NOMO-1 treated with dmso at 0.1 percent for 144 hours (cell line): ENCODE measurements around the gene PPP1R9B.

ENCODE experiments used
- DNase-seq: peaks from one replicate; lab custom pipeline; 2025; ENCODE audit not compliant: unreplicated experiment; lab: John Stamatoyannopoulos, UW

PPP1R9B gene

DNA sequence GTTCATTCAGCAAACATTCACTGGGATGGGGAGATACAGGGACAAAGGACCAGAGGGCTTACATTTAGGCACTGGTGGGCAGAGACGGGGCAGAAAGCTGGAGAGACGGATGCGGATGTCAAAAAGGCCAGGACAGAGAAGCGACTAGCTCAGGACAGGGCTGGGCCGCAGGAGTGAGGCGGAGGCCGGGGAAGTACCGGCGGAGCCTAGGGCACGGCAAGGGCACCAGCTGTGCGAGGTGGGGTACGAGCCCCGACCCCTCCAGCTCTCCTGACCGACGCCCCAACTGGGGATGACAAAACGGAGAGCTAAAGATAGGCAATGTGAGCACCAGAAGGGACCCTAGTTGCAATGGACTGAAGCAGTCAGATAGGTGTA lies 11.4 kb upstream of the PPP1R9B start:
- DNase-seq, result no peak

DNA sequence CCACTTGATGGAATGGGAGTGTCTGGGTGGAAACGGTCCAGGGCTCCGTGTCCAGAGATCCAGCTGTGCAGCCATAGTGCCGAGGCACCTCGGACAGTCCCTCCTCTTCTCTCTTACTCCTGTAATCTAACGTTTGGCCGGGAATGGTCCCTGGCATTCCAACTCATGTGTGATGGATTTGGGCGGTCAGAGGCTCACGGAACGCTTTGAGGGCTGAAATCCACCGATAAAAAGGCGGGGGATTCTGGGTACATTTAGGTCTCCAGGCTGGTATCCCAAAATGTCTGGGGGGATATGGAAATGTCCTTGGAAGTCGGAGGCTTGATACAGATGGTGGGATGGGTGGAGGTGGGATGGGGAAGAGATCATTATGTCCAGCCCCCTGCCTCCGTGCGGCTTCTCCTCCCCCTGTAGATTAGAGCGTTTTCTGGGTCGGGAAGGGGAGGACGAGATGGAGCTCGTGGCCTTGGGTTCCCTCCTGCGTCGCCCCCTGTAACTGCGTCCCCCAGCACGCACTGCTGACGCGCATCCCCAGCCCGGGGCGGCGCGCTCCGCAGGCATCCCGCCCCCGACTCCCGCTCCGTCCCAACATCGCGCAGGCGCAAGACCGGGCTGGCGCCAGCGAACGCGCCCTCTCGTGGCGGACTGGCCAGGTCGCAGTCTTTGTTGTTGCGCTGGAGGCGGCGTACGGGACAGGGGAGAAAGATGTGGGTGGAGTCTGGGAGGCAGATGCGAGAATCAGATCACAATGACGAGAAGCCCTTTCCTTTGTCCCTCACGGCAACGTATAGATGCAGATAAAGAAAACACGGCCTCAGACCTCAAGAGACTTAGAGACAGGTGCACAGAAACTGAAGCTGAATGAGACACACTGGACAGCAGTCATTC lies 10.8 kb upstream of the PPP1R9B start:
- DNase-seq, result peak; percentile 86

DNA sequence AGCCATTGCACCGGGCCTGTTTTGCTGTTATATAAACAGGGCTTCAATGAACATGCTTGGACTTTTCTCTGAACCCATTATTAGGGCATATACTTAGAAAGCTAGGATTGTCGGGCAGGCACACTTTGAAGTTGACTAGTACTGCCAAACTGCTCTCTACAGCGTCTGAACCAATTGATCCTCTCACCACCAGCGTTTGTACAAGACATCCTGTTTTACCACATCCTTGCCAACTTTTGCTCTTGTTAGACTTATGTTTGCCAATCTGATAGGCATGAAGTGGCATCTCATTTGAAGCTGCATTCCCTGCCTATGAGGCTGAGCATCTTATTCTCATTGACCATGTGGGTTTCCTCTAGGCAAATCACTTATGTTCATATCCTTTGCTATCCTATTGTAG lies 7.4 kb upstream of the PPP1R9B start:
- DNase-seq, result no peak

DNA sequence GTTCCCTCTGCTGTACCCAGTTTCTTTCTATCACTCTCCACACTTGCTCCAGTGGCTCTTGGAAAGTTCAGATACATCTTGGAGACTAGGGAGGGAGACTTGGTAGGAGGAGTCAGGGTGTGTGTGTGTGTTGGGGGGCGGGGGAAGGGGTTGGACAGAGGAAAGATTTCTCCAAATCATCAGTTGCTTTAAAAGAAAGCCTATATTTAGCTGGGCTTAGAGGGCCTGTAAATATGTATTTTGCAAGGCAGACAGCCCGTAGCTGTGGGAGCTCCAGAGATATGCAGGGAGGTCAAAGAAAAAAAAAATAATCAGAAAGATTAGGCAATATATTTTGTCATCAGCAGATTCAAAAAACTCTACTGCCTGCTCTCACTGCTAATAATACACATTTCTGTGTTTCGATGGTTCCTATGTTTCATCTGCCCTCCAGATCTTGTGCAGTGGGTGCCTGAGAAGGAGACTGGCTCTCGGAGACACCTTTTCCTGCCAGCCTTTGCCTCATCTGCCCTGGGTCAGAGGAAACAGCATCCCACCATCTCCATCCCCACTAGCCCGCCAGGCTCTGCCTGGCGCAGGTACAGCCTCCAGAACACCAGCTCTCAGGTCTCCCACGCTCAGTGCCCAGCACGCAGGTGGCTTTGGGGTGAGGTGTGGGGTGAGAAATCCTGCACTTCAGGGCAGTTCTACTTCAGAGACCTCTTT lies 4.8 kb upstream of the PPP1R9B start:
- no peak for DNase-seq

DNA sequence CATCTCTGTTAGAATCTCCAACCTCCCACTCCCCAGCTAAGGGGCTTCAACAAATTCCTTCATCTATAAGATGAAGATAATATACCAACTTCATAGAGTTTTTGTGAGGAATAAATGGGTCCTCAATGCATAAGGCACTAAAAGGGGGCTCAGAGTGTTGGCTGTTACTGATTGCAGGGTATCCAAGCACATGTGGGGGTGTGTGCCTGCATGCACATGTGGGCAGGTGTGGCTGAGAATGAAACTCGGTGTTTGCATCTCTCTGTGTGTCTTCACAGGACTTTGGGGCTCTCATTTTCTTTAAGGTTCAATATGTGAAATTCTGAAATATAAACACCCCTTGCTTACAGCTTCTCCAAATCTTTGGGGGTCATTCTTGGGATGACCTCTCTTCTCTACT lies 4.1 kb upstream of the PPP1R9B start:
- DNase-seq, result no peak

DNA sequence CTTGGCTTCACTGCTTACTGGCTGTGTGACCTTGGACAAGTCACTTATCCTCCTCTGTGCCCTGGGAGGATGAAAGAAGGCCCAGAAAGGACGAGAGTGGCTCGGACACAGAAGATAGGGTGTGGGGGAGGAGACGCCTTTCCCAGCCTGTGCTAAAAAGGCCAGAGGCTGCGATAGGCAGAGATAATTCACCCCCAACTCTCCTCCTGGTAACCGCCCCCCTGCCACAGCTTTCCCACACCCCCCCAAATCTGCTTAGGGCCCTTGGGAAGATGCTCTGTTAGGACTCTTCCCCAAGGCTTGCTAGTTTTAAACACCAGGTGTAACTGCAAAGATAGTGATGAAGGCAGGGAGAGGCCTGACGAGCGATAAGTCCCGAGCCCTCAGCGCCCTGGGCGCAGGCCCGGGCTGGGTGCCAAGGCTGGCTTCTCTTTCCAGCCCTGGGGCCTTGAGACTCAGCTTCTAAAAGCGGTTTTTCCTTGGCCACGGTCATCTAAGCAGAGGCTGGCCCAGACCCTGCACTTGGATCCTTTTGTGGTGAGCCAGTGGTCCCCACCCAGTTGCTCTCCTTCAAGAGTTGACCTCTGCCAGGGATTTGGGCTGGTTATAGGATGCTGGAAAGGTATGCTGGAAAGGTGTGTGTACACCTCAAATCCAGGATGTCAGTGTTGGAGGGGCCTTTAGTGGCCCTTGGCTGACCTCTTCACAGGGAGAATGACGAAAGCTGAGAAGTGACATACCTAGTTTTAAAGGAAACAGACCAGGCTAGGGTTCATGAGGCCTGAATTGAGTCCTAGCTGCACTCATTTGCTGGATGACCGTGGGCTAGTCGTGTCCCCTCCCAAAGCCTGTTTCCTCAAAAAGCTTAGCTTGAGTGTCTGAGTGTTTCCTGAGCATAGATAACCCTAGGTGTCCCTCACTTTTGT lies 3.4 kb upstream of the PPP1R9B start:
- no peak for DNase-seq

DNA sequence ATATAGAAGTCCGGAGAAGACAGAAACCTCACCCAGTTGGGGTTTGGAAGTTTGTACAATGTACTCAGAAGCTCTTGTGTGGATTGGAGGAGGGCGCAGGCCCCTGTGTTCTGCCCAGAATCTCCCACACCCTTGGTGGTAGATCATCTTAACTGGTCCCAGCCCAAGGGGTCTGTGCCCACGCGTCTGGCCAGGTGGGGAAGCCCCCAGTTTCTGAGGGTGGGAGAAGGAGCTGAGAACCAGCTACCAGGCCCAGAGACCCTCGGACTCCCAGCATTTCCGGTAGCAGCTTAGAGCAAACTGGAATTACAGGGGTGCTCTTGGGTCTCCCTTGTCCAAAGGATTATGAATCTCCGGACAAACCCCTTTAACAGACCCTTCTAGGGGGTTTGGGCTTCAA lies 2.3 kb upstream of the PPP1R9B start:
- no peak for DNase-seq

DNA sequence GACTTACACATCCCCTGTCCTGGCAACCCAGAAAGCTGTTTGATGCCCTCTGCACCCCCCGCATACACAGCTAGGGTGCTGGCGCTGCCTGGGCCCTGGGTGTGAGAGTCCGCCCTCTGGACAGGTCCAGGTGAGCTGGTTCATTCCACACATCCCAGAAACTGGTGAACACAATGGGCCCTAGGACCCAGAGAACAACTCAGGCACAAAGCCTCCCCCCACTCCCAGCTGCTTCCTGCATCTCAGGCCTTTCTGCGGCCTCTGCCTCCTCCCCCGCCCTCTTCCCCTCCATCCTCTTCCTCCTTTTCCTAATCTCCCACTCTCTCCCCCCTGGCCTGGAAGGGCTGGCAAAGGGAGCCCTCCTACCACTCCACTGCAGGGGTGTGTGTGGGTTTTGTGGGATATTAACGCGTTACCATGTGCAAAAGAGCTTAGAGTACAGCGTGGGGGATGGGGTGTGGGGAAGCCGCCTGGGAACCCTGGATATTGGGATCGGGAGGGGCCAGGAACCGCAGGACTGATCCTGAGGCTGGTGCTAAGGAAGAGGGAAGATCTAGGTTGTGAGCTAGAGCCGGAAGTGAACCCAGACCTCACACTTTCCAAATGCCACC lies 1.6 kb upstream of the PPP1R9B start:
- peak; percentile 74 for DNase-seq

DNA sequence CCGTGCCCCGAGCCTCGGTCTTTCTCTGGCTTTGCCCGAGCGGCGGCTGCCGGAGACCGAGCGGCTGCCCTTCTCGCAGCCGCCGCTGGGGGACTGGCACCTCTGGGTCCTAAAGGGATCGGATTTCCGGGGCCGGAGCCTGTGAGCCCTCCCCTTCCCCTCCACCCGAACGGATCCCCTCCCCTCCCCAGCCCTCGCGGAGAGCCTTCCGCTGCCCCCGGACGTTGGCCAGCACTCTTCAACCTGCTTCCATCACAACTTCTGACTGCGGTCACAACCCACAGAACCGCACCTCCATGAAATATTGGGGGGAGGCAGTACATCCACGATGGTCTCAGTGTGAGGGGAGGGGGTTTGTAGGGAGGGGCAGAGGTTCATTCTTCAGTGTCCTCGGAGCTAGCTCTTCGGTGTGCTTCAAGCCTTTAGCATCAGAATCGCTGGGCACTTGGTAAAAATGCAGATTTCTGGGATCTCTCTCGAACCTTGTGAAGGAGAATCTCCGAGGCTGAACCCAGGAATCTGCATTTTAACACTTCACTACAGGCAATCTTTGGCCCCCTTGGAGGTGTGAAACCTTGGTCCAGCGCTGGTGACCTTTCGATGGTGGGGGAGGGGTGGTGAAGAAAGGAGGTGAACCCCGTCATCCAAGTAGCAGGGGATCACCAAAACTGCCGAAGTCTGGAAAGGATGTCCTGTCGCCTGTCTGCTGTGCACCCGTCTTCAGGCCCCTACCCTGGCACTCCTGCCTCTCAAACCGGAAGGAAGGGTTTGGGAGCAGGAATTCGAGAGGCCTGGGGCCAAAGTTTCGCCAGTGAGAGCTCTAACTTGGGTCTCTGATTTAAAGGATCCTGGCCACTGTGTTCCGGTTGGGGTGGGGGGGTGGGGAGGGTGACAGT lies 812 bp upstream of the PPP1R9B start:
- peak; percentile 93 for DNase-seq

DNA sequence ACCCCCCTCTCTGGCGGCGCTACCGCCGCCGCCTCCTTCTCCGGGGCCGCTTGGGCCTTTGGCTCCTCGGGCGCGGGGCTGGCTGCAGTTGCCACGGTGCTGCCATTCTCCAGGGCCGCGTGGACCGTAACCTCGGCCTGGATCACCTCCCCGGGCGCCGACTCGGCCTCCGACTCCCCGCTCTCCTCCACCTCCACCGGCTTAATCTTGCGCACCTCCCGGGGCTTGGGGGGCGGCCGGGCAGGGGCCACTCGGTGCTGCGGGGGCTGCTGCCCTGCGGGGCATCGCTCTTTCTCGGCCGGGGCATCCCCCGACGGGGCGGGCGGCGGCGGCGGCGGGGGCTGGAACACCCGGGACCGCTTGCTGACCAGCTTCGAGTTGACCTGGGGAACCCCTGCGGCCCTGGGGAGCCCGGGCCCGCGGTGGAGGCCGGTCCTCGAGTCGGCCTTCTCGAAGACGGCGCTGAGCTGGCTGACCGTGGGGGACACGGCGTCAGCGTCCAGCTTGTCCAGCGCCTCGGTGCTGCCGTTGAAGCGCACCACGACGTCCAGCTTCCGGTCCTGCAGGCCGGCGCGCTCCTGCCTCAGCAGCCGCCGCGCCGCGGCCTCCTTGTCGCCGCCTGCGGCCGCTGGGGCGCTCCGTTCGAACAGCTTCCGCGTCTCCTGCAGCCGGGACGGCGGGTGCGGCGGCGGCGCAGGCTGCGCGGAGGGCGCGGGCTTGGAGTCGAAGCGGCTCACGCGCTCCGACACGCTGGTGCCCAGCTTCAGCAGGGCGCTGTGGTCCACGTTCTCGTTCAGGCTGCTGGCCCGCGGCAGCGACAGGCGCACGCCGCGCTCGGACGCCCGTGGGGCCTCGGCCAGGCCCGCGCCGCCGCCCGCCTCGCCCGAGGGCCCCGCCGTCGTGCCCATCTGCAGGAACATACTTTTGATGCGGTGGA lies 792 bp downstream of the PPP1R9B start:
- no peak for DNase-seq

DNA sequence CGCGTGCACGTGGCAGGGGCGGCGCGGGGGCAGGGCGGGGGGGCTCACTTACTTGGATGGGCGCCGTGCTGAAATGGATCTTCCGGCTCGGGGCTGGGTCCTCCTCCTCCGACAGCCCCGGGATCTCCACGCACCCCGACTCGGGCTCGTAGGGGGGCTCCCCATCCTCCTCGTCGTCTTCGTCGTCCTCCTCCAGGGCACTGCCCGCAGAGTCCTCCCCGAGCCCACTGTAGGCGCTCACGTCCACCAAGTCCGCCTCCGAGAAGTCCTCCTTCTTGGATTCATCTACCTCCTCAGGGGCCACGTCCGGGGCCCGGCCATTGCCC lies 1.4 kb downstream of the PPP1R9B start:
- DNase-seq, result no peak

DNA sequence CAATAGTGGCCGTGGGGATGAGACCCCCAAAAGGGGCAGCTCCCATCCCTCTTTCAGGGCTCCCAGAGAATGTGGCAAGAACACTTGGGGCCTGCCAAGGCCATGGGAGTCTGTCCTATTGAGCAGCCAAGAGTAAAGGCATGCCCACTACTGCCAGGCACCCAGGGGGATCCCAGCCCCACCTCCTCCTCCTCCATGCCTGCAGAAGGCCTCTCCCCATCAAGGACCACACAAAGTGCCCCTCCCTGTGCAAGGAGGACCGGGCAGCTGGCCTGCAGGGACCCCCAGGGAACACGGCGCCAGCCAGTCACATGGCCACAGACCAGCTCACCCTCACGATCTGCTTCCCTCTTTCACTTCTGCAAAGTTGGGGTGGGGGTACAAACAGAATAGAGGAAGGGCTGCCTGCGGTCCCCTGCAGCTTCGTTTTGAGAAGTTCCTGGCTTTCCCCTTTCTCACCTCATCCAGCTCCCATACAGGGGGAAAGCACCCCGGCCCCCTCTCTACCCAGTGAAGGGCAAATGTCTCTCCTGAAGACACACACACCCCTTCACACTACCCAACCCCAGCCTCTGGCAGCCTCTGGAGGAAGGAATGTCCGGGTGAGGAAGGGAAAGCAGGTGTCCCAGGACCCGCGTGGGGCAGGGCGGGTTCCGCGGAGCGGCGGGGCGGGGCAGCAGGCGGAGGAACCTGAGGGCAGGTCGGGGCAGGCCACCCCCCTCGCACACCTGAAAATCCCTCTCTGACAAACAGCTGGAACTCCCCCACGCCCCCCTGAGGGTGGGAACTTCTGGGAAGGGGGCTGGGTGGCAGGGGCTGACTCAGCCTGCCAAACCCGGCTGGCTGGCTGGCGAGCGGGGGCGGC lies 2.0 kb downstream of the PPP1R9B start:
- peak; percentile 97 for DNase-seq

DNA sequence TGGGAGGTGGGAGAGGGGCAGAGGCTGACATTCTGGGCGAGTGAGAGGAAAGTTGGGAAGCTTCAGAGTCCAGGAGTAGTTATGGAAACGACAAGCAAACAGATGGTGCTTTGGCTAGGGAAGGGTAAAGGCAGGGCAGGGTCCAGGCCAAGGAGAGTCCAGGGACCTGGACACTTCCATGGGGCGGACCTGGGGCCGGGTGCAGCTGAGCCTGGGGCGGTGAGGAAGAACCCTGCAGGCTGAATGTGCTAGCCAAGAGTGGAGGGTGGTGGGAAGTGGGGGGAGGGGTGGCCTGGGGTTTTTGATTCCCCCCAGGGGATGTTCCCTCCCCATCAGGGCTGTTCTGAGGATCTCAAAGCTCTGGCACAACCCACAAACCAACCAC lies 2.6 kb downstream of the PPP1R9B start:
- no peak for DNase-seq

DNA sequence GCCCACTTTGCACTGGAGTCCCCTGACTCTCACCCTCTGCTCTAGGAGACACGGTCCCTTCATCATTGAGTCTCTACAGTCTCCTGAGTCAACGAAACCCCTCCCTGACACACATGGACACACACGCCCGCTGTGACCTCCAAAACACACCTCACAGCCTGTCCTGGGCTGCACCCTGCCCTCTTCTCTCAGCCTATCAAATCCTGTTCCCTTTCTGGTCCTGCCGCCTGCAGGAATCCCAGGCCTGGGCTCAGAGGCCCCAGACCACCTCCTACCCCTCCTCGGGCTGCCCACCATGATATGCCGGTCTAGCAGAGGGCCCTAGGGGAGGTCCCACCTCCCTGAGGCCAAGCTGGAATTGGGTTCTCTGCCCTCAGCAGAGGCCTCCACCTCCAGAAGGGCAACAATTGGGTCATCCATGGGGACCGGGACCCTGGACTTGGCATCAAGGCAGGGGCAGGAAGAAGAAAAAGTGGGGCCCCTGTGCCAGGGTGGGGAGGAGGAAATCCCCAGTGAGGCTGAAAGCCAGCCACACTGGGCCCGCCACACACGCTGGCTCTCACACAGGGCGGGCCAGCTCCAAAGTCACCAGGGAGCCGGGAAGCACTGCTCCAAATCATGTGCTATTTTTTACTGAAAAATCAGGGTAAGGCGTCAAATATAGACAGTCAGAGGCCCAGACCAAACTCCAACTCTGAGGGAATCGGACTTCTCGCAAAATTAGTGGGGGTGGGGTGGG lies 3.4 kb downstream of the PPP1R9B start:
- DNase-seq, result no peak

DNA sequence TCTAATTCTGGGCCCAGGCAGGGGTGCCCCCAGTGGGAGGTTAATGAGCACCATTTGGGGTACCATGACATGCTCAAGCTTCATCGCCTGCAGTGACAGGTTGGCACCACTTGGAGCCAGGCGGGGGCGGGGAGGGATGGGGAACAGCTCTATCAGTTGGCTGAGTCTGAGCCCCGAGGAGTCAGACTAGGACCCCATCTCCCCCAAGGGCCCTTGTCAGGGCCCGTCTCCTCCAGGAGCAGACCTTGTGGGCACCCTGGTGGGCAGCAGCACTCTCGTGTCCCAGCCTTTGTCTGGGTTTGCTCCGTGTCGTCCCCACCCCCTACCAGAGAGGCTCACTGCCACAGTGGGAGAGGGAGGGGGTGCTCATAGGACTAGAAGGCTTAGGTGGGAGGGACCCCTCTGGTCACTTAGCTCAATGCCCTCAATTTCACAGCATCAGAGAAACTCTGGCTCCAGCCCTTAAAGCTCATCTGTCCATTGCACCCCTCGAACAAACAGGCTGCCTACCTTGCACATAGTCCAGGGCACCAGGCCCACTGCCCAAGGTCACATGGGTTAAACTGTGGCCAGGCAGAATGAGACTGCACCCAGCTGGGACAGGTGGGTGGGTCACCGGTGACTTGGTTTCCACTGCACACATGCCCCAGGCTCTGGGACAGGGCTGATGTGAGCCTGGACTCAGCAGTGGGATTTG lies 4.1 kb downstream of the PPP1R9B start:
- no peak for DNase-seq

DNA sequence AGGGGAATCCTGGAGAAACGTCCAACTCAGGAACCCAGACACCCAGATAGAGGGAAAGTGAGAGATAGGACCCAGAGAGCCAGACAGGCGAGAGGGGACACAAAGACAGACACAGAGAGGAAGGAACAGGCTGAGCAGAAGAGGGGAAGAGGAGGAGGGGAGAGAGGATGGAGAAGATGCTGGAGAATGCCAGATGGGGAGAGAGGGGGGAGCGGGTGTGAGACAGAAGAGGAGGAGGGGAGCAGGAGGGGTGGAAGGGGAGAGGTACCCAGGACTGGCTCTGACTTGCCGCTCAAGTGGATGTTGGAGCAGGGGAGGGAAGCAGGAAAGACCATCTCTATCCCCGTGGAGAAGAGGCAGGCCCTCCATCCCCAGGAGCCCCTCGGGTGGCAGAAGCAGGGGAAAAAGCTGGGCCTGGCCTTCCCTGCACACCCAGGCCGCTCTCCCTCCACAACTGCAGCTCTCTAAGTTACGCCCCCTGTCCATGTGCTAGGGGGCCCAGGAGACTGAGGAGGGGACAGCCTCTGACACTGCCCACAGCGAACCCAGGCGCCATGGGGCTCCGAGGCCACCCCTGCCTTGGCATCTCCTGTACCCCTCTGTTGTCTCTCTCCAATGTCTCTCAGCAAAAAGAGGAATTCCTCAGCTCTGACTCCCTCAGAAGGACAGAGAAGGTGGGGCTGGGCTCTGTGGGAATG lies 4.8 kb downstream of the PPP1R9B start:
- no peak for DNase-seq
